B cell (primary cell): ENCODE measurements around the gene VAV3. TPM values are rescaled to one million over a fixed set of nuclear protein-coding genes. Genes with fewer than 3 reads are reported as not detected.
A peak's percentile ranks its signal among the peaks of the same experiment; 100 is the strongest.

ENCODE experiments used
- ATAC-seq: fragments of 200-7000 bp; cut with Tn5 transposase; one replicate; pipeline ENCODE4 v1.10.0; 2021; ENCODE audit warnings: low read depth, mild to moderate bottlenecking, moderate number of reproducible peaks, moderate library complexity
- CTCF ChIA-PET: fragments of 350-600 bp; sonication (Branson Sonifier 250); formaldehyde crosslinking; loops from one replicate; lab custom pipeline; 2021; ENCODE audit warnings: antibody characterized with exemption, inconsistent platforms; lab: Charles Lee
- POLR2A ChIA-PET: fragments of 350-600 bp; sonication (Branson Sonifier 250); formaldehyde crosslinking; loops from one replicate; lab custom pipeline; 2021; ENCODE audit warnings: antibody characterized with exemption; lab: Charles Lee
- DNase-seq: peaks from one replicate; pipeline ENCODE4 v3.0.0; 2013
- H2AFZ ChIP-seq: 2 replicates; pipeline ENCODE4 v1.6.1; 2012; ENCODE audit warnings: mild to moderate bottlenecking, low read depth, low read length; ENCODE audit not compliant: insufficient read depth, poor library complexity, severe bottlenecking
- H3K27ac ChIP-seq, 2 donors: 1 replicate in 1 of 2; 2 replicates in 1 of 2; pipeline ENCODE4 v1.5.1; 2012 to 2013; ENCODE audit warnings: low read length in 2 of 2, mild to moderate bottlenecking in 2 of 2, moderate library complexity in 1 of 2
- H3K27me3 ChIP-seq, 4 experiments: fragments of 200-600 bp in 1 of 4; sonication (generic) in 1 of 4; replicated peaks in 1 of 4; 1 replicate in 2 of 4; 2 replicates in 2 of 4; pipeline versions ENCODE4 v1.6.1 to v1.7.0; 2013 to 2016; ENCODE audit warnings: low read length in 3 of 4, mild to moderate bottlenecking in 2 of 4, mixed read lengths in 1 of 4, moderate library complexity in 1 of 4; ENCODE audit not compliant: insufficient read depth in 4 of 4, control insufficient read depth in 3 of 4; ENCODE audit errors: control extremely low read depth in 1 of 4
- H3K36me3 ChIP-seq, 2 experiments: replicated peaks in 1 of 2; 1 replicate in 1 of 2; 2 replicates in 1 of 2; pipeline versions ENCODE4 v1.6.1 to v1.7.1; 2013; ENCODE audit warnings: low read length in 1 of 2; ENCODE audit not compliant: insufficient read depth in 2 of 2, control insufficient read depth in 1 of 2; ENCODE audit errors: control extremely low read depth in 1 of 2, extremely low read depth in 1 of 2
- H3K4me1 ChIP-seq, 2 donors: fragments of 200-600 bp in 1 of 2; sonication (generic) in 1 of 2; 1 replicate in 1 of 2; 2 replicates in 1 of 2; pipeline versions ENCODE4 v1.5.1 to v1.6.1; 2013 to 2017; ENCODE audit warnings: low read length in 2 of 2; ENCODE audit not compliant: control insufficient read depth in 2 of 2, insufficient read depth in 2 of 2
- H3K4me2 ChIP-seq: replicated peaks from 2 replicates; pipeline ENCODE3; 2012; ENCODE audit warnings: mild to moderate bottlenecking, low read depth, low read length; ENCODE audit not compliant: poor library complexity, severe bottlenecking
- H3K4me3 ChIP-seq, 5 experiments: fragments of 200-600 bp in 1 of 5; sonication (generic) in 1 of 5; 1 replicate in 3 of 5; 2 replicates in 2 of 5; pipeline versions ENCODE4 v1.5.1 to v1.7.0; 2011 to 2016; ENCODE audit warnings: low read length in 4 of 5, mild to moderate bottlenecking in 4 of 5, low read depth in 2 of 5, control low read depth in 1 of 5, moderate library complexity in 1 of 5; ENCODE audit not compliant: insufficient read depth in 1 of 5; ENCODE audit errors: control extremely low read depth in 1 of 5, extremely low read depth in 1 of 5
- H3K79me2 ChIP-seq: fragments of 200-600 bp; sonication (generic); one replicate; pipeline ENCODE4 v1.6.0; 2016; ENCODE audit warnings: low read length; ENCODE audit not compliant: control insufficient read depth, insufficient read depth
- H3K9ac ChIP-seq: fragments of 200-600 bp; sonication (generic); 2 replicates; pipeline ENCODE4 v1.6.1; 2017; ENCODE audit warnings: mild to moderate bottlenecking, low read length, moderate library complexity
- H3K9me3 ChIP-seq, 3 donors: one replicate each; pipeline versions ENCODE4 v1.6.1 to v1.7.1; 2013; ENCODE audit warnings: low read length in 2 of 3; ENCODE audit not compliant: control insufficient read depth in 2 of 3, insufficient read depth in 1 of 3; ENCODE audit errors: control extremely low read depth in 1 of 3
- H4K20me1 ChIP-seq: 2 replicates; pipeline ENCODE4 v1.6.0; 2012; ENCODE audit warnings: mild to moderate bottlenecking, low read length; ENCODE audit not compliant: insufficient read depth, control insufficient read depth, poor library complexity, severe bottlenecking
- H3K27ac Mint-ChIP-seq: one replicate; pipeline ENCODE4 v1.8.0; 2021; ENCODE audit warnings: mixed read lengths
- H3K27me3 Mint-ChIP-seq: one replicate; pipeline ENCODE4 v1.8.0; 2021; ENCODE audit warnings: mixed read lengths
- H3K4me1 Mint-ChIP-seq: one replicate; pipeline ENCODE4 v1.8.0; 2021; ENCODE audit warnings: mixed read lengths
- H3K4me3 Mint-ChIP-seq: one replicate; pipeline ENCODE4 v1.8.0; 2021; ENCODE audit warnings: mixed read lengths
- H3K9me3 Mint-ChIP-seq: one replicate; pipeline ENCODE4 v1.8.0; 2022; ENCODE audit warnings: mixed read lengths; ENCODE audit not compliant: insufficient read depth
- CTCF ChIP-seq: fragments of 200-600 bp; IDR thresholded peaks from one replicate; pipeline ENCODE4 v1.8.0; 2022; ENCODE audit warnings: antibody characterized with exemption, mild to moderate bottlenecking
- EZH2 ChIP-seq: IDR thresholded peaks from 2 replicates; pipeline ENCODE4 v1.6.1; 2012; ENCODE audit warnings: borderline replicate concordance, low read depth, mild to moderate bottlenecking, moderate library complexity, low read length; ENCODE audit not compliant: insufficient read depth, poor library complexity, severe bottlenecking
- WGBS: methylation state at CpG from one replicate; pipeline ENCODE4 v1.1.5; 2013; ENCODE audit warnings: missing lambda C conversion rate; ENCODE audit not compliant: insufficient coverage; 5-methylcytosine and 5-hydroxymethylcytosine counted together
- intact Hi-C: fragments of 100-400 bp; cut with micrococcal nuclease; formaldehyde crosslinking; loops from one replicate; pipeline ENCODE4 v1.10.0; 2022
- polyA plus RNA-seq: library from polyadenylated mRNA; depleted of rRNA; stranded (reverse); fragments of >200 nt; gene quantifications from 2 replicates; pipeline ENCODE4 v1.2.3, GENCODE V29; 2012
- total RNA-seq, 2 donors: library from RNA; stranded (reverse); fragments of 120-200 nt in 1 of 2; gene quantifications; 1 replicate in 1 of 2; 2 replicates in 1 of 2; pipeline versions ENCODE4 v1.2.3 to v1.2.4, GENCODE V29; 2013 to 2022

VAV3 gene
- total and polyA plus RNA-seq, 2 donors (not counting 1 experiment from before 2014, with no cell fraction given): 14.8 to 32.5 TPM

DNA sequence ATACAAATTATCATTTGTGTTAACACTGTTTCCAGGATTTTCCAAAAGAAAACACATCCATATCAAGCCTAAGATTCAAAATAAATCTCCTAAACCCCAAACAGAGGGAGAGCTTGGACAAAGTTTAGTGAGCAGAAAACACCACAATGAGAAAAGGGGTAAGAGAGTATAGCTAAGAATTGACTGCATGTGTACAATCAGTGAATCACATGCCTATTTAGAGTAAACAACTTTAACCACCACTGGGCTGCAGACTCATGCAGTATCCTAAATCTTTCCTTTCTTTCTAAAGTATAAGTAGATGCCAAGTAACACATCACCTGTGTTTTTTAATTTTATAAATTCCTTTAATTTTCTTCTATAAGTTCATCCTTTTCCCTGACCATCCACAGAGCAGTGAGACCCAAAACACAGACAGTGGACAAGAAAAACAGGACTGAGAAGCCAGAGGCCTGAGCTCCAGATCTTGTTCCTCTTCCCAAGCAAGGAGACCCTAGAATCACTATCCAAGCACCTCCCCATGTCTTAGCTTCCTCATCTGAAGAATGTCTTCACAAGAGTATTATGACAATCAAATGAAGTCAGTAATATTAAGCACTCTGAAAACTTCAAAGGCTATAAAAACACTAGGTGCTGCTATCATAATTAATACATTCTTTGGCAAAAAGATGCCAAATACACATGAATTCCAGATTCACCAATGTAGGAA lies 93.1 kb downstream of the VAV3 start:
- no peak overlapping the region for H3K9ac ChIP-seq
- H3K79me2 ChIP-seq: peaks cover 82% of the 10 kb centered on the region
- no peaks in the 10 kb centered on the region for H3K27me3 ChIP-seq
- H3K4me2 ChIP-seq: peak overlapping the region; percentile 68
- Mint-ChIP-seq H3K9me3 (peaks cover 9% of the 10 kb centered on the region), H3K27ac (peak overlapping the region; percentile 84), H3K4me3 (peak overlapping the region; percentile 46), H3K27me3 (no peaks in the 10 kb centered on the region), H3K4me1 (peaks cover 91% of the 10 kb centered on the region)
- DNase-seq: no peak
- H3K9me3 ChIP-seq: peaks cover 0 to 2% (median 0%) of the 10 kb centered on the region in 3 donors
- intact Hi-C loops: no loop called here
- no peaks in the 10 kb centered on the region for H3K36me3 ChIP-seq
- TF ChIP-seq EZH2 (no peak), CTCF (no peak)
- POLR2A ChIA-PET: interaction anchor here (0.6 kb wide), 1 partner anchor 13 kb away, joined by 5 read pairs; no protein-coding TSS in a partner anchor
- H3K4me3 ChIP-seq: no peak overlapping the region
- CTCF ChIA-PET: interaction anchor here (1.0 to 2.2 kb wide), 4 partner anchors 8 to 89 kb away, joined by 3 to 10 read pairs (median 4); no protein-coding TSS in a partner anchor
- H4K20me1 ChIP-seq: no peaks in the 10 kb centered on the region
- peaks cover 61 to 79% of the 10 kb centered on the region in 2 donors for H3K4me1 ChIP-seq
- peak overlapping the region; percentile 16 for H2AFZ ChIP-seq
- peak overlapping the region; percentile 23 to 86 for H3K27ac ChIP-seq
- no peak for ATAC-seq

DNA sequence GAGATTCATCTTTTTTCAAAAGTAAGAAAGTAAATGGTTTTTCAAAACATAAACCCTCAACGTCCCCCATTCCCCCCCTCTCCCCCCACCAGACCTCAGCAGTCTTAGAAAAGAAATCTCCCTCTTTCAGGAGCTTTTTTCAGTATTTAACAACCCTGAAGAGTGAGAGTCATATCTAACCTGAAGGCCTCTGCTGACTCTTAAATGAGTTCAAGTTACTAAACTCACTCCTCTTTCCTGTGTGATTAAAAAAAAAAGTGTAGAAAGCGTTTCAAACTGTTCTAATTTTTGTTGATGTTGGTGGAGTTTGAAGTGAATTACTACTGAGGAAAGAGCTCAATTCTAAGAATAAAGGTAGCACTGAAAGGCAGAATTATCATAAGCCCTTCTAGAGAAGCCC lies 93.7 kb downstream of the VAV3 start:
- Histone ChIP-seq H3K36me3 (no peaks in the 10 kb centered on the region), H3K4me3 (no peak overlapping the region), H3K79me2 (peaks cover 81% of the 10 kb centered on the region), H3K27ac (peak overlapping the region; percentile 23 to 86), H3K27me3 (no peaks in the 10 kb centered on the region), H2AFZ (peak overlapping the region; percentile 16), H3K4me2 (peak overlapping the region; percentile 68), H3K4me1 (peaks cover 61 to 75% of the 10 kb centered on the region in 2 donors), H3K9ac (peak overlapping the region; percentile 16), H3K9me3 (peaks cover 0 to 2% (median 0%) of the 10 kb centered on the region in 3 donors), H4K20me1 (no peaks in the 10 kb centered on the region)
- intact Hi-C loops: no loop called here
- DNase-seq (no peak), ATAC-seq (no peak)
- POLR2A ChIA-PET: interaction anchor here (0.6 kb wide), 1 partner anchor 14 kb away, joined by 5 read pairs; no protein-coding TSS in a partner anchor
- H3K4me1 Mint-ChIP-seq: peaks cover 90% of the 10 kb centered on the region
- CTCF ChIA-PET: interaction anchor here (1.6 to 1.8 kb wide), 2 partner anchors 12 to 38 kb away, joined by 3 to 4 read pairs; no protein-coding TSS in a partner anchor
- H3K27me3 Mint-ChIP-seq: no peaks in the 10 kb centered on the region
- no CpG with 5 or more reads among the region's 2 CpGs for WGBS
- peak overlapping the region; percentile 84 for H3K27ac Mint-ChIP-seq
- no peak for TF ChIP-seq CTCF
- TF ChIP-seq EZH2: no peak
- peak overlapping the region; percentile 17 for H3K4me3 Mint-ChIP-seq
- peaks cover 9% of the 10 kb centered on the region for H3K9me3 Mint-ChIP-seq
